ENCODE measurements around the gene RNF40.

Gene RNF40

GRCh38 chr16:30762991-30763725, 1.0 kb downstream of the RNF40 start:
- DNase-seq (ENCODE audit: low spot score): no peak

GRCh38 chr16:30764086-30764485, 2.0 kb downstream of the RNF40 start:
- no peak for DNase-seq (ENCODE audit: low spot score)

- no peak for DNase-seq (ENCODE audit: low spot score)
Observed at GRCh38 chr16:30764816-30765465, 2.8 kb downstream of the RNF40 start.

GRCh38 chr16:30766206-30766932, 4.2 kb downstream of the RNF40 start:
- no peak for DNase-seq (ENCODE audit: low spot score)

DNA sequence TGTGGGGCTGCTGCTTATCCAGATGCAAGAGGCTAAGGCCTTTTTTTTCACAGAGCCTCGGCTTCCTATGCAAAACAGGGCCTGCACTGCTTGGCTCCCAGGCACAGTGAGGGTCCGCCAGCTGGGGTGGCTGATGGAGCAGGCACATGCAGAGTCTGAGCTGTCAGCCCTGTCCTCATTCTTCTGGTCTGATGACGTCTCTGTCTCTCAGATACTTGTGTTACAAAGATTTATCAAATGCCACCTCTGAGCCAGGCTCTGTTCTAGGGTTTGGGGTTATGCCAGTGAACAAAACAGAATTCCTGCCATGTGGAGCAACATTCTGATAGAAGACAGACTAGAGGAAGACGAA, 4.8 kb downstream of the RNF40 start:
- DNase-seq (ENCODE audit: low spot score): no peak

DNA sequence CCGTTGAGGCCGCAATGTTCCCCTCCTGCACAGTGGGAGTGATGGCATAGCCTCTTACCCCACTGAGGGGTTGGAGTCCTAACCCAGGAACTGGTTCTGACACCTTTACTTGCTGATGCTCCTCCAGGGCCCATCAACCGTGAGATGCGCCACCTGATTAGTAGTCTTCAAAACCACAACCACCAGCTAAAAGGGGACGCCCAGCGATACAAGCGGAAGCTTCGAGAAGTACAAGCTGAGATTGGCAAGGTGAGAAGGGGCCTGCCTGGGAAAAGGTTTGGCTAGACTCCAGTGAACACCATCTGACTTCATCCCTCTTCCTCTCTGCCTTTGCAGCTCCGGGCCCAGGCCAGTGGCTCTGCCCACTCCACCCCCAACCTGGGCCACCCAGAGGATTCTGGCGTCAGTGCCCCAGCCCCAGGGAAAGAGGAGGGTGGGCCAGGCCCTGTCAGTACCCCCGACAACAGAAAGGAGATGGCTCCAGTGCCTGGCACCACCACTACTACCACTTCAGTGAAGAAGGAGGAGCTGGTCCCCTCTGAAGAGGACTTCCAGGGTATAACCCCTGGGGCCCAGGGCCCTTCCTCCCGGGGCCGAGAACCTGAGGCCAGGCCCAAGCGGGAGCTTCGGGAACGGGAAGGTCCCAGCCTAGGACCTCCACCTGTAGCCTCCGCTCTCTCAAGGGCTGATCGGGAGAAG, 5.8 kb downstream of the RNF40 start:
- no peak for DNase-seq (ENCODE audit: low spot score)

GRCh38 chr16:30768583-30769181, 6.6 kb downstream of the RNF40 start:
- no peak for DNase-seq (ENCODE audit: low spot score)

DNA sequence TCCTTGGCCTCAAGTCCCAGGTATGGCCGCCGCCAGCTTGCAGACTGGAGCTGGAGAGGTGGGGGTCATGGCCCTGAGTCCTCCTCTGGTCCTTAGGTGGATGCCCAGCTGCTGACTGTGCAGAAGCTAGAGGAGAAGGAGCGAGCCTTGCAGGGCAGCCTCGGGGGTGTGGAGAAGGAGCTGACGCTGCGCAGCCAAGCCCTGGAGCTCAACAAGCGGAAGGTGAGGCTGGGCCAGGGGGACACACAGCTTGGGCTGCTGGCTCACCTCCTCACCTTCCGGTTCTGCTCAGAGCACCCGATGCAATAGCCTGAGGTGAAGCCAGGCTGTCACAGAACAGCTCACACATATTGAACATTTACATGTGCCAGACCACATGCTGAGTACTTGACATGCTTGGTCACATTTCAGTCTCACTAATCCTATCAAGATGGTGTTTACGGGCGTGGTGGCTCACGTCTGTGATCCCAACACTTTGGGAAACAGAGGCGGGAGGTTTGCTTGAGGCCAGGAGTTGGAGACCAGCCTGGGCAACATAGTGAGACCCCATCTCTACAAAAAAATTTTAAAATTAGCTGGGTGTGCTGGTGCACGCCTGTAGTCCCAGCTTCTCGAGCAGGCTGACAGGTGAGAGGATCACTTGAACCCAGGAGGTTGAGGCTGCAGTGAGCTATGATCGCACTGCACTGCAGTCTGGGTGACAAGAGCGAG, 7.4 kb downstream of the RNF40 start:
- no peak for DNase-seq (ENCODE audit: low spot score)

- DNase-seq (ENCODE audit: low spot score): no peak
Observed at GRCh38 chr16:30771726-30772125, 9.6 kb downstream of the RNF40 start.

DNA sequence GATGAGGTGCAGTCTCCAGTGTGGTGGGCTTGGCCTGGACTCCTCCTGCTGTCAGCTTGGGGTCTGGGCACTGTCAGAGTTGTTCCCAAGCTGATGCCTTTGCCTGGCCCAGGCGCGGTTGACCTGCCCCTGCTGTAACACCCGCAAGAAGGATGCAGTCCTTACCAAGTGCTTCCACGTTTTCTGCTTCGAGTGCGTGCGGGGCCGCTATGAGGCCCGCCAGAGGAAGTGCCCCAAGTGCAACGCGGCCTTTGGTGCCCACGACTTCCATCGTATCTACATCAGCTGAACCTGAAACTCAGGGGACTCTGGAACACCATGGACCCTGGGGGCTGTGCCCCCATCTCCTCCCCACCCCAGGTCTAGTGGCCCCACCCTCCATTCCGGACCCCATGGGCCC, 11.7 kb downstream of the RNF40 start:
- DNase-seq (ENCODE audit: low spot score): no peak

DNA sequence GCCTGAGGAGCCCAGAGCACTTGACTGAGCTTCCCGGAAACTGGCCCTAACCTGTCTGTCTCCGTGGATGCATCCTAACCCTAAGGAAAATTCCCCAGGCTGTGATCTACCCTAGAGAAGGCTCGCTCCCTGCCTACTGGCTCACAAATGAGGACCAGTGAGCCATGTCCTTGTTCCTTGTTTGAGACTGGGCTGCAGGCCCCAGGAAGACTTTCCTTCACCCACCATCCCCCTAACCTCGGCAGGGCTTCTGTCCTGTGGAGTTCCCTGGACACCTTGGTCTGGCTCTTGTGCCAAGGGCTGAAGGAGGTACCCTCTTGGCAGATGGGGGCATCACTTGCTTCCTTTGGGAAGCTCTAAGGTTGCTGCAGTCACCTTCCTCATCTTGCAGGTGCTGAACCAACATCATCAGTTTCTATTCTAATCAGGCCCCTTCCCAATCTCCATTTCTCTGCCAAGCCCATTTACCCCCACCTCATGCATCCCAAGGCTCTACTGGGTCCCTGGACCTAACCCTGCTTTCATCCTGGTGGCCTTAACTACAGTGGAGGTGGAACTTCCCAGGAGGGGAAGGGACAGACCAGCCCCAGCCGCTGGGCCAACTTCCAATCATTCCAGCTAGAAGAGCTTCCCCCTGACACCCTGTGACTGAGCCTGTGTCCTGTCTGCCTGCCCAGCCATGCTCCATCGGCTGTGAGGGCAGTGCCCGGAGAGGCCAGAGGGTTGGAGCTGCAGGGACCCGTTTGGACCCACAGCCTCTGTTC, 12.4 kb downstream of the RNF40 start:
- DNase-seq (ENCODE audit: low spot score): peak; percentile 41

GRCh38 chr16:30775131-30775391, 12.9 kb downstream of the RNF40 start:
- no peak for DNase-seq (ENCODE audit: low spot score)

DNA sequence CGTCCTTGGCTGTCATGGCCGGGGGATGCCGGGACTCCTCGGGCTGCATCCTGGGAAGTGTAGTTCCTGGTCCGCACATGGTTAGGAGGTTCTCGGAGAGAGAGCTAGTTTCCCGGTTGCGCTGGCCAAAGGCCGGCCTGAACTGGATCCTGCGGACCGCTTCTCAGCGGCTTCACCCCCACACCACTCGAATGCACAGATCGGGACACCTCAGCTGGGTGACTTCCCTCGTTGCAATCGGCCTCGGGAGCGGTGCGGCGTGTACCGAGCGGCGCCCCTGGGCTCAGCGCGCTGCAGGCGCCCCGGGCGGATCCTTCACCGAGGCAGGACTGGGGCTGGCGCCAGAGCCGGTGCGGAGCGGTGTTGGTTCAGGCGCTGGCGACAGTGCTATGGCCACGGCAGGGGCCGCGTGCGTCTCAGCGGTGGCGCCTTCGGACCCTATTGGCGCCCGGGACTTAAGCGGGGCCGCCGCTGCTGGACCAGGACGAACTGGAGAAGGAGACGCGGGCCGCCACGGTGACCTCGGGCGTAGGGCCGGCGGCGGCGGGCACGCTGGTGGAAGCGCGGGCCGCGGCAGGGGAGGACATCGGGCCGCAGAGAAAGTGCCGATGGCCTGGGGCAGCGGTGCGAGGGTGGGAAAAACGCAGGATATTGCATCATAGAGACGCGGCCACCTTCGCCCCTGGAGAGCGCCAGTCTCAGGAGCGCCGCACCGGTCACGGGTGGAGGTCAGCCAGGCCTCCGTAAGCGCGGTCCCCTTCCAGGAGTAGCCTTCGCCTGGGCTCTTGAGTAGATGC, 13.5 kb downstream of the RNF40 start:
- peak; percentile 91 for DNase-seq (ENCODE audit: low spot score)

GRCh38 chr16:30777591-30778297, 15.6 kb downstream of the RNF40 start:
- DNase-seq (ENCODE audit: low spot score): no peak

- peak; percentile 57 for DNase-seq (ENCODE audit: low spot score)
Observed at GRCh38 chr16:30778549-30779244, 16.6 kb downstream of the RNF40 start.

DNA sequence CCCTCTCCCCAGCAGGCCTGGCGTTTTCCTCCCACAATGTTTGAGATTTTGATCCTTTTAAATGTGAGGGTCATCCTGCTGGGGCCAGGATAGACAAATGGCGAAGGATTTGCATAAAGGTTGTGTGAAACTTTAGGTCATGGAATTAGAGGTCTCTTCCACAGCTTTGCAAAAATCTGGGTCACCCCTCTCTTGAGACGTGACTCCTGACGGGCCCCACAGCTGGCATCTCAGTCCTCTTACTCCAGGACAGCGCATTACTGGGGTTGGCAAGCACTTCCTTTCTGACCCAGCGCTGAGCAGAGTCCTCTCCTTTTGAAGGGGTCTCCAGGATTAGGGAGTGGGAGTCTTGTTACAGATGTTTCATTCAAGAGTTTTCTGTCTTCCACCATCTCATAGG, 17.5 kb downstream of the RNF40 start:
- no peak for DNase-seq (ENCODE audit: low spot score)

GRCh38 chr16:30780021-30780420, 17.9 kb downstream of the RNF40 start:
- no peak for DNase-seq (ENCODE audit: low spot score)

- no peak for DNase-seq (ENCODE audit: low spot score)
Observed at GRCh38 chr16:30780549-30780948, 18.4 kb downstream of the RNF40 start.
